HUES64 (cell line): ENCODE data around the gene KRTAP10-7.
"Not testable (repeated sequence)": the region's sequence is repeated elsewhere in the genome, so short reads cannot be mapped to it uniquely, and the experiment has no call there.

Source experiments
- H3K27ac ChIP-seq: 2 replicates; pipeline ENCODE4 v1.7.0; 2013; ENCODE audit warnings: low read depth, low read length, inconsistent platforms
- H3K27me3 ChIP-seq: 2 replicates; pipeline ENCODE4 v1.6.1; 2013; ENCODE audit warnings: mild to moderate bottlenecking, low read length; ENCODE audit not compliant: insufficient read depth
- H3K36me3 ChIP-seq: 2 replicates; pipeline ENCODE4 v1.6.1; 2013; ENCODE audit warnings: mild to moderate bottlenecking, low read length; ENCODE audit not compliant: insufficient read depth
- H3K4me1 ChIP-seq: 2 replicates; pipeline ENCODE4 v1.6.1; 2013; ENCODE audit warnings: mild to moderate bottlenecking, low read length, moderate library complexity; ENCODE audit not compliant: insufficient read depth
- H3K4me3 ChIP-seq: 2 replicates; pipeline ENCODE4 v1.5.1; 2013; ENCODE audit warnings: mild to moderate bottlenecking, low read length, moderate library complexity
- H3K9ac ChIP-seq: 2 replicates; pipeline ENCODE4 v1.6.1; 2013; ENCODE audit warnings: mild to moderate bottlenecking, low read depth, low read length
- H3K9me3 ChIP-seq: 2 replicates; pipeline ENCODE4 v1.6.1; 2013; ENCODE audit warnings: low read depth, low read length; ENCODE audit not compliant: insufficient read depth
- WGBS: fragments of 150-250, 120-280 bp; methylation state at CpG from one replicate; pipeline ENCODE4 v1.1.7; 2013; ENCODE audit warnings: missing lambda C conversion rate; 5-methylcytosine and 5-hydroxymethylcytosine counted together

KRTAP10-7 gene

GRCh38 chr21:44592446-44593311 lies 7.7 kb upstream of the KRTAP10-7 start, which contains the start of gene KRTAP10-6:
TSS of gene KRTAP10-6 (minus strand) at chr21:44592505. CDS start at chr21:44592484, 21 bp downstream.
- 0 out of 2 replicates have a peak within 1 kb of the TSS, but pooled peaks have one; percentile 41 for H3K27ac ChIP-seq
- no peak within 1 kb of the TSS for H3K4me3 ChIP-seq
- no peaks in the 10 kb centered on the region for H3K27me3 ChIP-seq
- H3K9ac ChIP-seq, result no peak within 1 kb of the TSS
- H3K4me1 ChIP-seq, result peaks cover 9% of the 10 kb centered on the region
- no peaks in the 10 kb centered on the region for H3K36me3 ChIP-seq
- WGBS, result 87% methylated on average over 33 of the region's 33 CpGs
- no peaks in the 10 kb centered on the region for H3K9me3 ChIP-seq

GRCh38 chr21:44593598-44594405 lies 6.6 kb upstream of the KRTAP10-7 start:
- Histone ChIP-seq H3K27ac (no peak overlapping the region), H3K9ac (no peak overlapping the region), H3K9me3 (no peaks in the 10 kb centered on the region)

GRCh38 chr21:44594406-44594916 lies 5.9 kb upstream of the KRTAP10-7 start:
- Histone ChIP-seq H3K4me3 (no peak overlapping the region), H3K9me3 (no peaks in the 10 kb centered on the region), H3K9ac (no peak overlapping the region), H3K27me3 (no peaks in the 10 kb centered on the region), H3K27ac (no peak overlapping the region), H3K36me3 (no peaks in the 10 kb centered on the region), H3K4me1 (peaks cover 19% of the 10 kb centered on the region)
- WGBS, result 90% methylated on average over 12 of the region's 12 CpGs

More at GRCh38 chr21:44593598-44594405, 6.6 kb upstream of the KRTAP10-7 start:
- H3K36me3 ChIP-seq, result no peaks in the 10 kb centered on the region
- 76% methylated on average over 20 of the region's 20 CpGs for WGBS
- peaks cover 19% of the 10 kb centered on the region for H3K4me1 ChIP-seq
- no peaks in the 10 kb centered on the region for H3K27me3 ChIP-seq
- no peak overlapping the region for H3K4me3 ChIP-seq

- 93% methylated on average over 6 of the region's 6 CpGs for WGBS
- no peaks in the 10 kb centered on the region for H3K27me3 ChIP-seq
Measured at GRCh38 chr21:44595524-44595923, 4.9 kb upstream of the KRTAP10-7 start.

GRCh38 chr21:44596068-44596725 lies 4.2 kb upstream of the KRTAP10-7 start:
- Histone ChIP-seq H3K27me3 (no peaks in the 10 kb centered on the region), H3K4me1 (peaks cover 19% of the 10 kb centered on the region), H3K27ac (no peak overlapping the region), H3K36me3 (no peaks in the 10 kb centered on the region), H3K9ac (no peak overlapping the region), H3K4me3 (no peak overlapping the region), H3K9me3 (no peaks in the 10 kb centered on the region)
- WGBS, result 97% methylated on average over 9 of the region's 9 CpGs

More at GRCh38 chr21:44595524-44595923, 4.9 kb upstream of the KRTAP10-7 start:
- H3K4me1 ChIP-seq, result peaks cover 19% of the 10 kb centered on the region
- no peak overlapping the region for H3K27ac ChIP-seq
- no peaks in the 10 kb centered on the region for H3K9me3 ChIP-seq
- H3K9ac ChIP-seq, result no peak overlapping the region
- H3K36me3 ChIP-seq, result no peaks in the 10 kb centered on the region
- no peak overlapping the region for H3K4me3 ChIP-seq

- Histone ChIP-seq H3K36me3 (no peaks in the 10 kb centered on the region), H3K4me3 (no peak overlapping the region), H3K9me3 (no peaks in the 10 kb centered on the region), H3K9ac (peak overlapping the region; percentile 43), H3K27me3 (no peaks in the 10 kb centered on the region), H3K4me1 (peaks cover 17% of the 10 kb centered on the region), H3K27ac (peak overlapping the region; percentile 25; the same call in 1 of the 2 replicates)
- 64% methylated on average over 11 of the region's 11 CpGs for WGBS
Measured at GRCh38 chr21:44598061-44598460, 2.3 kb upstream of the KRTAP10-7 start.

- no peak overlapping the region for H3K4me3 ChIP-seq
- H3K27me3 ChIP-seq, result no peaks in the 10 kb centered on the region
- no peak overlapping the region for H3K9ac ChIP-seq
- no peaks in the 10 kb centered on the region for H3K36me3 ChIP-seq
- WGBS, result 81% methylated on average over 8 of the region's 8 CpGs
- no peaks in the 10 kb centered on the region for H3K9me3 ChIP-seq
- peaks cover 13% of the 10 kb centered on the region for H3K4me1 ChIP-seq
- no peak overlapping the region for H3K27ac ChIP-seq
Measured at GRCh38 chr21:44599264-44600029, 950 bp upstream of the KRTAP10-7 start.

- H3K4me3 ChIP-seq, H3K9ac ChIP-seq, H3K27me3 ChIP-seq, H3K27ac ChIP-seq, H3K9me3 ChIP-seq, H3K36me3 ChIP-seq: not testable (repeated sequence)
- WGBS, result 88% methylated on average over 10 of the region's 10 CpGs
- peaks cover 13% of the 10 kb centered on the region for H3K4me1 ChIP-seq
Measured at GRCh38 chr21:44601091-44601490, 694 bp downstream of the KRTAP10-7 start.

GRCh38 chr21:44601596-44602462 lies 1.4 kb downstream of the KRTAP10-7 start:
- no peaks in the 10 kb centered on the region for H3K27me3 ChIP-seq
- H3K9ac ChIP-seq, result no peak overlapping the region
- WGBS, result 87% methylated on average over 23 of the region's 23 CpGs

More at GRCh38 chr21:44601596-44602462, 1.4 kb downstream of the KRTAP10-7 start:
- no peak overlapping the region for H3K27ac ChIP-seq
- H3K9me3 ChIP-seq, result peaks cover 3% of the 10 kb centered on the region; the same call in 1 of the 2 replicates
- peaks cover 13% of the 10 kb centered on the region for H3K4me1 ChIP-seq
- H3K4me3 ChIP-seq, result no peak overlapping the region
- no peaks in the 10 kb centered on the region for H3K36me3 ChIP-seq
